ENCODE data around the gene GPR156. TPM values are rescaled to one million over a fixed set of nuclear protein-coding genes. Genes with fewer than 3 reads are reported as not detected.
A peak's percentile ranks its signal among the peaks of the same experiment; 100 is the strongest.

The GPR156 gene
- total RNA-seq, 1 experiment from 2014 or later = 0.08 TPM

GRCh38 chr3:120151791-120152190 is 133.2 kb downstream of the GPR156 start:
- in situ Hi-C loops (cut with HindIII; ENCODE audit: low pct_unique_long_range_greater_than_20kb, low sequenced_read_pairs) = no loop called here
- no peak for DNase-seq (ENCODE audit: low read depth, low spot score)

- DNase-seq (ENCODE audit: low read depth, low spot score) = no peak
- in situ Hi-C loops (cut with HindIII; ENCODE audit: low pct_unique_long_range_greater_than_20kb, low sequenced_read_pairs) = no loop called here
Observed at GRCh38 chr3:120148187-120148949, 136.7 kb downstream of the GPR156 start.

- DNase-seq (ENCODE audit: low read depth, low spot score) = peak; percentile 68
- in situ Hi-C loops (cut with HindIII; ENCODE audit: low pct_unique_long_range_greater_than_20kb, low sequenced_read_pairs) = no loop called here
Observed at GRCh38 chr3:120147072-120147871, 137.8 kb downstream of the GPR156 start.

- in situ Hi-C loops (cut with HindIII; ENCODE audit: low pct_unique_long_range_greater_than_20kb, low sequenced_read_pairs) = no loop called here
- peak; percentile 42 for DNase-seq (ENCODE audit: low read depth, low spot score)
Observed at GRCh38 chr3:120145542-120146285, 139.3 kb downstream of the GPR156 start.

DNA sequence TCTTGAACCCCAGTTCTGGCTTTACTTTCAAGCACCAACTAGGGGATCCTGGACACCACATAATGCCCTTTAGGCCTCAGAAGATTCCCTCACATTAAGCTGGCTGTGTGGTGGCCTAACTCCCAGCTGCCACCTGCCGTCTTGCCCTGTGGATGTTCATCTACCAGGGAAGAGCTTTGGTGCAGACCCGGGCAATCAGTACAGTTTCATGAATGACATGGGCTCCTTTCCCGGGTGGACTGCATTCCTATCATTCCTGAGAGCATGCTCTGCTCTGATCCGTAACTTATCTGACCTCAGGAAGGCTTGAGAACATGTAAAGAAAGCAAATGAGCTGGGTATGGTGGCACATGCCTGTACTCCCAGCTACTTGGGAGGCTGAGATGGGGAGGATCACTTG is 140.8 kb downstream of the GPR156 start:
- peak; percentile 28 for DNase-seq (ENCODE audit: low read depth, low spot score)
- in situ Hi-C loops (cut with HindIII; ENCODE audit: low pct_unique_long_range_greater_than_20kb, low sequenced_read_pairs) = no loop called here

- no peak for DNase-seq (ENCODE audit: low read depth, low spot score)
- in situ Hi-C loops (cut with HindIII; ENCODE audit: low pct_unique_long_range_greater_than_20kb, low sequenced_read_pairs) = no loop called here
Observed at GRCh38 chr3:120143676-120144075, 141.3 kb downstream of the GPR156 start.

DNA sequence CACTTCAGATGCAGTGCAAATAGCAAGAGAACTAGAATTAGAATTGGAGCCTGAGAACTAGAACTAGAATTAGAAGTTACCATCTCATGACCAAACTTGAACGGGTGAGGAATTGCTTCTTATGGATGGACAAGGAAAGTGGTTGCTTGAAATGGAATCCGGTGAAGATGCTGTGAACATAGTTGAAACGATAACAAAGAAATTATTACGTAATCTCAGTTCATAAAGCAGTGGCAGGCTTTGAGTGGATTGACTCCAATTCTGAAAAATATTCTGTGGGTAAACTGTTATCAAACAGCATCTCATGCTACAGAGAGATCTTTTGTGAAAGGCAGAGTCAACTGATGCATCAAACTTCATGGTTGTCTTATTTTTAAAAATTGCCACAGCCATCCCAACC is 142.8 kb downstream of the GPR156 start:
- DNase-seq (ENCODE audit: low read depth, low spot score) = no peak
- in situ Hi-C loops (cut with HindIII; ENCODE audit: low pct_unique_long_range_greater_than_20kb, low sequenced_read_pairs) = no loop called here

DNA sequence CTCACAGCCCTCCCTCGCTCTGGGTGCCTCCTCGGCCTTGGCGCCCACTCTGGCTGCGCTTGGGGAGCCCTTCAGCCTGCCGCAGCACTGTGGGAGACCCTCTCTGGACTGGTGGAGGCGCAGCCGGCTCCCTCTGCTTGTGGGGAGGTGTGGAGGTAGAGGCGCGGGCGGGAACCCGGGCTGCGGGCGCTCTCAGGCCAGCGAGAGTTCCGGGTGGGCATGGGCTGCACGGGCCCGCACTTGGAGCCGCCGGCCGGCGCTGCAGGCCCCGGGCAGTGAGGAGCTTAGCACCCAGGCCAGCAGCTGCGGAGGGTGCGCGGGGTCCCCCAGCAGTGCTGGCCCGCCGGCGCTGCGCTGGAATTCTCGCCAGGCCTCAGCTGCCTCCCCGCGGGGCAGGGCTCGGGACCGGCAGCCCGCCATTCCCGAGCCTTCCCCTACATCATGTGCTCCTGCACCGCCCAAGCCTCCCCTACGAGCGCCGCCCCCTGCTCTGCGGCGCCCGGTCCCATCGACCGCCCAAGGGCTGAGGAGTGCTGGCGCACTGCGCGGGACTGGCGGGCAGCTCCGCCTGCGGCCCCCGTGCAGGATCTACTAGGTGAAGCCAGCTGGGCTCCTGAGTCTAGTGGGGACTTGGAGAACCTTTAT is 144.8 kb downstream of the GPR156 start:
- in situ Hi-C loops (cut with HindIII; ENCODE audit: low pct_unique_long_range_greater_than_20kb, low sequenced_read_pairs) = no loop called here
- no peak for DNase-seq (ENCODE audit: low read depth, low spot score)

DNA sequence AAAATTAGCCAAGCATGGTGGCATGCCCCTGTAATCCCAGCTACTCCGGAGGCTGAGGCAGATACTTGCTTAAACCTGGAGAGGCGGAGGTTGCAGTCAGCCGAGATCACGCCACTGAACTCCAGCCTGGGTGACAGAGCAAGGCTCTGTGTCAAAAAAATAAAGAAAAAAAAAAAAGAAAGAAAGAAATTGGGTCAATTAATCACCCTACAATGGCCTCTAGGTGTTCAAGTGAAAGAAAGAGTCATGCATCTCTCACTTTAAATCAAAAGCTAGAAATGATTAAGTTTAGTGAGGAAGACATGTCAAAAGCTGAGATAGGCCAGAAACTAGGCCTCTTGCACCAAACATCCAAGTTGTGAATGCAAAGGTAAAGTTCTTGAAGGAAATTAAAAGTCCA is 145.9 kb downstream of the GPR156 start:
- no peak for DNase-seq (ENCODE audit: low read depth, low spot score)
- in situ Hi-C loops (cut with HindIII; ENCODE audit: low pct_unique_long_range_greater_than_20kb, low sequenced_read_pairs) = no loop called here

DNA sequence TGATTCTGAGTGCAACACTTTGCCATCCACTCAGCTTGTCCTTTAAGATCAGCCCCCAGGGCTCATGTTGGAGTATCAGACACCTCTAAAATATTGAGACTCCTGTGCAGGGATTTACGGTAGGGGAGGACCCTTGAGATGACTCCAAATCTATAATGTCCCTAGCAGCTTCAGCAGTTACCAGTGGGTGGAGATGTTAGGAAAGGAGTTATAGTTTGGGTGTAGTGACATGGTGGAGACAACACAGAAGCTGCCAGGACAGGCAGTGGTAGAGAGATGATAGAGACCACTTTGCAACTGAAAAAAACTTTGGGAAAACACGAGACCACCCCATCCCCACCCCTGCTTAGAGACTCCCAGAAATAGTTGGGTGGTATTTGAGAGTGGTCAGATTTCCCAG is 147.5 kb downstream of the GPR156 start:
- DNase-seq (ENCODE audit: low read depth, low spot score) = peak; percentile 17

GRCh38 chr3:120130656-120131055 is 154.4 kb downstream of the GPR156 start:
- in situ Hi-C loops (cut with HindIII; ENCODE audit: low pct_unique_long_range_greater_than_20kb, low sequenced_read_pairs) = no loop called here
- no peak for DNase-seq (ENCODE audit: low read depth, low spot score)

More for the DNA sequence above, 147.5 kb downstream of the GPR156 start:
- in situ Hi-C loops (cut with HindIII; ENCODE audit: low pct_unique_long_range_greater_than_20kb, low sequenced_read_pairs) = no loop called here

DNA sequence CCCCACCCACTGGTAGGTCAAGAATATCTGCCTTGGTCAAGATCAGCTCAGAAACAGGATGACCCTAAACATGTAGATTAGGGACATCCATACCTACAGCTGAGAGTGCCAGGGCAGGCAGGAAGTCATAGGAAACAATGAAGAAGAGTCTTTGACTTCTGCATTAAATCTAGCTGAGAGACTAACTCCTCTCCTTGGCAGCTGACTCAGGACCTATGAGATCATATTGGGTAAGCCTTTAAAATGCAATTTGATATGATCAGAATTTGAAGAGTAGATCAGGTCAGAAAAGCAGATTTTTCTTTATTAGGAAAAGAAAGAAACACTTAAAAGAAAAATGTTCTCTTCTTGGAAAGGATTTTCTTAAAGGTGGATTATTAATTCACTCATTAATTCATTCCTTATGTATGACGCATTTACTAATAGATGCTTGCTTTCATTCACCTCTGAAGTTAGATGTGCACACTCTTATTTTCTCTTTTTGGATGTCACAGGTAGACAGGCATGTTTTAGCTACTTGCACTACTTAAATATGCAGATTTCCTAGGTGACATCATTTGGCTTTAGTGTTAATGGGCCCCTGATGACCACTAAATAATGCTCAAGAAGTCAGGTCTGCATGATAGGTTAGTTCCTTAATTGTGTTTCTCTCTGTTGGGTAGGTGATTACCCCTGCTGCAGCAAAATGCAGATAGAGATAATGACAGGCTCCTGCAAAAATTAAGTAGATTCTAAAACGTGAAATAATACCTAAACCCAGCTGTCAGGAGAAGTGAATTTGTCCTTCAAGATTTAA is 155.1 kb downstream of the GPR156 start:
- no peak for DNase-seq (ENCODE audit: low read depth, low spot score)
- in situ Hi-C loops (cut with HindIII; ENCODE audit: low pct_unique_long_range_greater_than_20kb, low sequenced_read_pairs) = no loop called here

- in situ Hi-C loops (cut with HindIII; ENCODE audit: low pct_unique_long_range_greater_than_20kb, low sequenced_read_pairs) = no loop called here
- no peak for DNase-seq (ENCODE audit: low read depth, low spot score)
Observed at GRCh38 chr3:120129051-120129450, 156.0 kb downstream of the GPR156 start.

DNA sequence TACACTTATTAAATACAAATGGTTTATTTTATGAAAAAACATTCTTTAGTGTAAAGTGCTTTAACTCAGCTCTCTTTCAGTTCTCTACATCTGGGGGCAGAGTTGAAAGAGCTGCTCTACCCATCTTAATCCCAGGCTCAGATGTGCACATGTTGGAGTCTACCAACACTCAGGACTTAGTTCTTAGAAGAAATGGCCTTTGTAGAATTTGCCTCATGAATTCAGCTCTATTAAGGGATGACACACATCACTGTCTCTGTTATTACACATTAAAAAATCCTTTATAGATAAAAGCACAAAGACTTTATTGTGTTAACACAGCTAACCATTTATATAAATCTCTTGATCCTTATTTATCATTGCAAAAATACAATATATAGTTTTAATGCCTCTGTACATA is 159.0 kb downstream of the GPR156 start:
- DNase-seq (ENCODE audit: low read depth, low spot score) = peak; percentile 94

GRCh38 chr3:120119846-120120510 is 165.0 kb downstream of the GPR156 start:
- in situ Hi-C loops (cut with HindIII; ENCODE audit: low pct_unique_long_range_greater_than_20kb, low sequenced_read_pairs) = no loop called here
- no peak for DNase-seq (ENCODE audit: low read depth, low spot score)

More for the DNA sequence above, 159.0 kb downstream of the GPR156 start:
- in situ Hi-C loops (cut with HindIII; ENCODE audit: low pct_unique_long_range_greater_than_20kb, low sequenced_read_pairs) = no loop called here

Measured in SK-MEL-5 (cell line).